NCI-H2171 treated with DMSO at 0.1 percent for 48 hours (cell line): Measurements from ENCODE around the gene SLC25A31.

ENCODE experiments used
- DNase-seq: peaks from one replicate; lab custom pipeline; 2025; lab: John Stamatoyannopoulos, UW

The SLC25A31 gene

GRCh38 chr4:127777487-127777886 is 47.3 kb downstream of the SLC25A31 start:
- DNase-seq = no peak

- DNase-seq = no peak
These were observed 47.9 kb downstream of the SLC25A31 start for GRCh38 chr4:127778102-127778501.

- no peak for DNase-seq
These were observed 50.4 kb downstream of the SLC25A31 start for GRCh38 chr4:127780598-127780997.

GRCh38 chr4:127781300-127782024 is 51.3 kb downstream of the SLC25A31 start:
- DNase-seq = no peak

- DNase-seq = no peak
These were observed 51.8 kb downstream of the SLC25A31 start for GRCh38 chr4:127782025-127782274.

GRCh38 chr4:127782275-127783025 is 52.2 kb downstream of the SLC25A31 start, which contains the start of gene HSPA4L:
Gene HSPA4L, plus strand, starts transcription at chr4:127782322. Its CDS starts 229 bp downstream, at chr4:127782551.
- DNase-seq = peak; percentile 51

GRCh38 chr4:127783026-127783769 is 53.0 kb downstream of the SLC25A31 start:
- peak; percentile 56 for DNase-seq

GRCh38 chr4:127783955-127784770 is 54.0 kb downstream of the SLC25A31 start:
- no peak for DNase-seq

- no peak for DNase-seq
These were observed 58.3 kb downstream of the SLC25A31 start for GRCh38 chr4:127788517-127788916.

- DNase-seq = no peak
These were observed 61.2 kb downstream of the SLC25A31 start for GRCh38 chr4:127791391-127791790.

- no peak for DNase-seq
These were observed 63.3 kb downstream of the SLC25A31 start for GRCh38 chr4:127793528-127793927.

GRCh38 chr4:127799711-127800110 is 69.5 kb downstream of the SLC25A31 start:
- no peak for DNase-seq

GRCh38 chr4:127809173-127809800 is 79.1 kb downstream of the SLC25A31 start:
- no peak for DNase-seq

- DNase-seq = no peak
These were observed 80.4 kb downstream of the SLC25A31 start for GRCh38 chr4:127810551-127810950.

- DNase-seq = no peak
These were observed 92.2 kb downstream of the SLC25A31 start for GRCh38 chr4:127822430-127822829.
